ENCODE results near the gene ANKRD34A.

Gene ANKRD34A

DNA sequence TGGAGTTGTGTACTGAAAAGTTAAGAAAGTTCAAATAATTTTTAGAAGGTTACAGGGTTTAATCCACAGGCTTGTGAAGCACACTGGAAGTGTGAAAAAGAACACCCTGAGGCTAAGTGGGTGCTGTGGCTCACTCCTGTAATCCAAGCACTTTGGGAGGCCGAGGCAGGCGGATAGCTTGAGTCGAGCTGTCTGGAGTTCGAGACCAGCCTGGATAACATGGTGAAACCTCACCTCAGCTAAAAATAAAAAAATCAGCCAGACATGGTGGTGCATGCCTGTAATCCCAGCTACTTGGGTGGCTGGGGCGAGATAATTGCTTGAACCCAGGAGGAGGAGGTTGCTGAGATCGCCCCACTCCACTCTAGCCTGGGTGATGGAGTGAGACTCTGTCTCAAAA, 22.2 kb upstream of the ANKRD34A start:
- Histone ChIP-seq H3K27me3 (ENCODE audit: control insufficient read depth, insufficient read depth, low read length) (no peaks in the 10 kb centered on the region), H3K4me1 (peaks cover 49% of the 10 kb centered on the region), H3K27ac (peak overlapping the region; percentile 100), H3K79me2 (no peaks in the 10 kb centered on the region), H3K4me3 (ENCODE audit: low read depth, low read length) (peak overlapping the region; percentile 51), H3K9me3 (ENCODE audit: control insufficient read depth, low read length) (no peaks in the 10 kb centered on the region), H3K36me3 (ENCODE audit: control insufficient read depth, insufficient read depth, low read length) (no peaks in the 10 kb centered on the region), H2AFZ (no peak overlapping the region), H3K4me2 (ENCODE audit: low read length) (peak overlapping the region; percentile 66), H3K9ac (no peak overlapping the region)
- TF ChIP-seq, protein P1, sequence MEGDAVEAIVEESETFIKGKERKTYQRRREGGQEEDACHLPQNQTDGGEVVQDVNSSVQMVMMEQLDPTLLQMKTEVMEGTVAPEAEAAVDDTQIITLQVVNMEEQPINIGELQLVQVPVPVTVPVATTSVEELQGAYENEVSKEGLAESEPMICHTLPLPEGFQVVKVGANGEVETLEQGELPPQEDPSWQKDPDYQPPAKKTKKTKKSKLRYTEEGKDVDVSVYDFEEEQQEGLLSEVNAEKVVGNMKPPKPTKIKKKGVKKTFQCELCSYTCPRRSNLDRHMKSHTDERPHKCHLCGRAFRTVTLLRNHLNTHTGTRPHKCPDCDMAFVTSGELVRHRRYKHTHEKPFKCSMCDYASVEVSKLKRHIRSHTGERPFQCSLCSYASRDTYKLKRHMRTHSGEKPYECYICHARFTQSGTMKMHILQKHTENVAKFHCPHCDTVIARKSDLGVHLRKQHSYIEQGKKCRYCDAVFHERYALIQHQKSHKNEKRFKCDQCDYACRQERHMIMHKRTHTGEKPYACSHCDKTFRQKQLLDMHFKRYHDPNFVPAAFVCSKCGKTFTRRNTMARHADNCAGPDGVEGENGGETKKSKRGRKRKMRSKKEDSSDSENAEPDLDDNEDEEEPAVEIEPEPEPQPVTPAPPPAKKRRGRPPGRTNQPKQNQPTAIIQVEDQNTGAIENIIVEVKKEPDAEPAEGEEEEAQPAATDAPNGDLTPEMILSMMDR (IDR thresholded peaks at IDR 0.05), result no peak

DNA sequence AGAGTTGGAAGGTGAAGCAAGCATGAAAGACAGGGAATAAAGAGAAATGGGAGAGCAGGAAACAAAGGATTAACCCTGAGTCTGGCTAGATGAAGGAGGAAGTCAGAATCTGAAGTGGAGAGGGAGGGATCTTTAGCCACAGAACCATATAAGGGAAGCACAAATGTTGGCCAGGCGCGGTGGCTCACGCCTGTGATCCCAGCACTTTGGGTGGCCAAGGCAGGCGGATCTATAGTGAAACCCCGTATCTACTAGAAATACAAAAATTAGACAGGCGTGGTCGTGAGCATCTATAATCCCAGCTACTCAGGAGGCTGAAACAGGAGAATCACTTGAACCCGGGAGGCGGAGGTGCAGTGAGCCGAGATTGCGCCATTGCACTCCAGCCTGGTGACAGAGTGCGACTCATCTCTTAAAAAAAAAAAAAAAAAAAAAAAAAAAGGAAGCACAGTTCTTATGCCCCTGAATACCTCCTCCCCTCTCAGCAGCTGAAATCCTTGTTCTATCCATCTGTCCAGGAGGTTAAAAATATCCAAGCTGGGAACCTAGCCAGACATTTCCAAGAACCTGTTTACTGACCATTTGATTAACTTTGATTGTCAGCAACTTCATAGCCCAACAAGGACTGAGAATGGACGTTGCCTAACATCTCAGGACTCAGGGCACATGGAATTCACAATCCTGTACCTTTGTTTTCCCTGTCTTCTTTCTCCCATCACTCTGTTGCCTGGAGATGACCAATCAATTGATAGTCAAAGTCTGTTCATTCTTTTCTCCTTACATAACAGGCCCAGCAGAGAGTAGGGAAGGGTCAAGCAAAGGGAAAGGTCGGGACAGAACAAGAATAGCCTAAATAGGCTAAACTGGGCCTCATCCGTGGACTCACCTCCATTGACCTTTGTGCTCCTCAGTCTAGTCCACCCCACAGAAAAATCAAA, 21.4 kb upstream of the ANKRD34A start:
- Histone ChIP-seq H3K79me2 (peaks cover 5% of the 10 kb centered on the region), H3K9ac (no peak overlapping the region), H3K4me2 (ENCODE audit: low read length) (peak overlapping the region; percentile 66), H2AFZ (peak overlapping the region; percentile 46), H3K4me3 (ENCODE audit: low read depth, low read length) (peak overlapping the region; percentile 51), H3K27ac (peak overlapping the region; percentile 100), H3K4me1 (peaks cover 53% of the 10 kb centered on the region), H3K27me3 (ENCODE audit: control insufficient read depth, insufficient read depth, low read length) (no peaks in the 10 kb centered on the region), H3K9me3 (ENCODE audit: control insufficient read depth, low read length) (no peaks in the 10 kb centered on the region), H3K36me3 (ENCODE audit: control insufficient read depth, insufficient read depth, low read length) (no peaks in the 10 kb centered on the region)
- TF ChIP-seq, protein P1 (IDR thresholded peaks at IDR 0.05), result no peak

DNA sequence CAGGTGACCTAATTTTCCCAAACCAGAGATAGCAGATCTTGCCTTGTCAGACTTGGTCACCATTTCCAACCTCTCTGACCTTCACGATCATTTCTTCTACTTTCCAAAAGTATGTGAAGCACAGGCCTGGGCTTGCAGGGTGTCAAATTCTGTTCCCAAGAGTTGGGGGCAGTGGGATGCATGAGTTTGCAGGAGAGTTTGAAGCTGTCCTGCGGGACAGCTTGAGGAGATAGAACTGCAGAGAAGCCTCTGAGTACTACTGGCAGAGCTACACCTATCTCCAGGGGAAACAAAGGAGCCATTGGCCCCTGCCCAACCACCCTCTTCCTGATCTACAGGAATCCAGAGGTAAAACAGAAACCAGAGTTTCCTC, 20.7 kb upstream of the ANKRD34A start:
- no peaks in the 10 kb centered on the region for H3K27me3 ChIP-seq (ENCODE audit: control insufficient read depth, insufficient read depth, low read length)
- peak overlapping the region; percentile 51 for H3K4me3 ChIP-seq (ENCODE audit: low read depth, low read length)
- H3K79me2 ChIP-seq, result peaks cover 5% of the 10 kb centered on the region
- H3K4me2 ChIP-seq (ENCODE audit: low read length), result peak overlapping the region; percentile 66
- no peaks in the 10 kb centered on the region for H3K36me3 ChIP-seq (ENCODE audit: control insufficient read depth, insufficient read depth, low read length)
- H2AFZ ChIP-seq, result peak overlapping the region; percentile 33
- no peak overlapping the region for H3K9ac ChIP-seq
- H3K27ac ChIP-seq, result peak overlapping the region; percentile 100
- TF ChIP-seq, protein P1 (IDR thresholded peaks at IDR 0.05), result no peak
- no peaks in the 10 kb centered on the region for H3K9me3 ChIP-seq (ENCODE audit: control insufficient read depth, low read length)
- H3K4me1 ChIP-seq, result peaks cover 59% of the 10 kb centered on the region

DNA sequence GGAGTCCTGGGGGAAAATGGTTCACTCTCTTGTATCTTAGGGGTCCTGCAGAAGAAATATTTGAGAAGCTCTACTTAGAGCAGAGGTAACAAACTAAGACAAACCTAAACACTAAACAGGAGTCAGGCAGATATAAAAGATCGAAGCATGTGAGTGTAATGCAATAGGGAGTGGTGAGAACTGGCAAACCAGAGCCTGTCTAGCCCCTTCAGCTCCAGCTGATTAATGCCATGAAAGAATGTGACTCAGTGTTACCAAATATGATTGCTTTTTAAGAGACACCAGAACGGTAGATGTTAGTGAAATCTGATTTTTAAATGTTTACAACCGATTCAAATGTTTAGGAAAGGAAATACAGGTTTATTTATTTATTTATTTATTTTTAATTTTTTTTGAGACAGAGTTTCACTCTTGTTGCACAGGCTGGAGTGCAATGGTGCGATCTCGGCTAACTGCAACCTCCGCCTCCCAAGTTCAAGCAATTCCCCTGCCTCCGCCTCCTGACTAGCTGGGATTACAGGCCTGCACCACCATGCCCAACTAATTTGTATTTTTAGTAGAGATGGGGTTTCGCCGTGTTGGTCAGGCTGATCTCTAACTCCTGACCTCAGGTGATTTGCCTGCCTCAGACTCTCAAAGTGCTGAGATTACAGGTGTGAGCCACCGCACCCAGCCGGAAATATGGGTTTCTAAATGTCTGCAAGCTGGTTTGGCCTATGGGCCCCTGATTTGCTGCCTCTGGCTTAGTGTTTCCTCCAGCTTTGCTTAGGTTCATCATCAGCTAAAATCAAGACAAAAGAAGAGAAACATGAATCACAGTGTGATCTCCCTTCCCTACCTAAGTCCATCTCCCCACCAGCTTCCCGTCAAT, 19.8 kb upstream of the ANKRD34A start:
- Histone ChIP-seq H3K9me3 (ENCODE audit: control insufficient read depth, low read length) (no peaks in the 10 kb centered on the region), H3K4me2 (ENCODE audit: low read length) (peak overlapping the region; percentile 73), H3K27me3 (ENCODE audit: control insufficient read depth, insufficient read depth, low read length) (no peaks in the 10 kb centered on the region), H2AFZ (no peak overlapping the region), H3K9ac (no peak overlapping the region), H3K27ac (peak overlapping the region; percentile 100), H3K79me2 (peaks cover 5% of the 10 kb centered on the region), H3K36me3 (ENCODE audit: control insufficient read depth, insufficient read depth, low read length) (no peaks in the 10 kb centered on the region), H3K4me1 (peaks cover 64% of the 10 kb centered on the region), H3K4me3 (ENCODE audit: low read depth, low read length) (peak overlapping the region; percentile 51)
- TF ChIP-seq, protein P1 (IDR thresholded peaks at IDR 0.05), result no peak
